GM19240 (cell line): ENCODE measurements around the gene RWDD1.
A peak's percentile ranks its signal among the peaks of the same experiment; 100 is the strongest.
"Not testable (repeated sequence)": the region's sequence is repeated elsewhere in the genome, so short reads cannot be mapped to it uniquely, and the experiment has no call there.

Experiments used
- DNase-seq: peaks from one replicate; pipeline ENCODE4 v3.0.0; 2011; ENCODE audit warnings: low spot score; ENCODE audit not compliant: insufficient read length

RWDD1 gene

GRCh38 chr6:116560130-116560529 lies 11.2 kb upstream of the RWDD1 start:
- DNase-seq: no peak

GRCh38 chr6:116561377-116562018 lies 9.8 kb upstream of the RWDD1 start:
- DNase-seq: peak; percentile 40

- no peak for DNase-seq
These were observed 9.3 kb upstream of the RWDD1 start for GRCh38 chr6:116562019-116562403.

GRCh38 chr6:116562614-116563013 lies 8.7 kb upstream of the RWDD1 start:
- DNase-seq: no peak

GRCh38 chr6:116563830-116564229 lies 7.5 kb upstream of the RWDD1 start:
- DNase-seq: no peak

GRCh38 chr6:116564311-116564710 lies 7.0 kb upstream of the RWDD1 start:
- no peak for DNase-seq

- DNase-seq: no peak
These were observed 6.1 kb upstream of the RWDD1 start for GRCh38 chr6:116564921-116565872.

GRCh38 chr6:116568111-116568510 lies 3.2 kb upstream of the RWDD1 start:
- no peak for DNase-seq

GRCh38 chr6:116568821-116569755 lies 2.2 kb upstream of the RWDD1 start:
- no peak for DNase-seq

- DNase-seq: no peak
These were observed 338 bp downstream of the RWDD1 start for GRCh38 chr6:116571683-116572000.

- DNase-seq: peak; percentile 11
These were observed 858 bp downstream of the RWDD1 start for GRCh38 chr6:116572162-116572561.

GRCh38 chr6:116575227-116575626 lies 3.9 kb downstream of the RWDD1 start:
- no peak for DNase-seq

- DNase-seq: no peak
These were observed 6.2 kb downstream of the RWDD1 start for GRCh38 chr6:116577486-116577885.

- no peak for DNase-seq
These were observed 7.0 kb downstream of the RWDD1 start for GRCh38 chr6:116578335-116578734.

GRCh38 chr6:116579143-116579542 lies 7.8 kb downstream of the RWDD1 start:
- no peak for DNase-seq

- no peak for DNase-seq
These were observed 8.9 kb downstream of the RWDD1 start for GRCh38 chr6:116580198-116580597.

- no peak for DNase-seq
These were observed 15.0 kb downstream of the RWDD1 start for GRCh38 chr6:116586276-116586675.

GRCh38 chr6:116586738-116587137 lies 15.4 kb downstream of the RWDD1 start:
- no peak for DNase-seq

GRCh38 chr6:116595247-116595646 lies 23.9 kb downstream of the RWDD1 start:
- no peak for DNase-seq

- no peak for DNase-seq
These were observed 25.5 kb downstream of the RWDD1 start for GRCh38 chr6:116596815-116597214.

GRCh38 chr6:116603916-116604315 lies 32.6 kb downstream of the RWDD1 start:
- not testable (repeated sequence) for DNase-seq

- DNase-seq: not testable (repeated sequence)
These were observed 33.6 kb downstream of the RWDD1 start for GRCh38 chr6:116604868-116605267.
